Activated CD4-positive, alpha-beta T cell treated with anti-CD3 and anti-CD28 coated beads for 36 hours (primary cell): ENCODE measurements around the gene MRTFB. TPM values are rescaled to one million over a fixed set of nuclear protein-coding genes. Genes with fewer than 3 reads are reported as not detected.
A peak's percentile ranks its signal among the peaks of the same experiment; 100 is the strongest.
"Not testable (repeated sequence)": the region's sequence is repeated elsewhere in the genome, so short reads cannot be mapped to it uniquely, and the experiment has no call there.

Experiments used
- ATAC-seq: fragments of 200-7000 bp; cut with Tn5 transposase; one replicate; pipeline ENCODE4 v1.10.0; 2021; ENCODE audit warnings: mild to moderate bottlenecking, moderate library complexity
- CTCF ChIA-PET: fragments of 350-600 bp; sonication (Branson Sonifier 250); formaldehyde crosslinking; loops from one replicate; lab custom pipeline; 2021; ENCODE audit warnings: antibody characterized with exemption; lab: Charles Lee
- POLR2A ChIA-PET: fragments of 350-600 bp; sonication (Branson Sonifier 250); formaldehyde crosslinking; loops from one replicate; lab custom pipeline; 2021; ENCODE audit warnings: antibody characterized with exemption, inconsistent platforms; lab: Charles Lee
- DNase-seq: peaks from one replicate; pipeline ENCODE4 v3.0.0-alpha.2; 2020
- H3K27ac Mint-ChIP-seq: one replicate; pipeline ENCODE4 v1.8.0; 2021; ENCODE audit warnings: mixed read lengths
- H3K27me3 Mint-ChIP-seq: one replicate; pipeline ENCODE4 v1.8.0; 2021; ENCODE audit warnings: mixed read lengths
- H3K36me3 Mint-ChIP-seq: one replicate; pipeline ENCODE4 v1.8.0; 2021; ENCODE audit warnings: low read depth, mixed read lengths
- H3K4me1 Mint-ChIP-seq: one replicate; pipeline ENCODE4 v1.8.0; 2021; ENCODE audit warnings: mixed read lengths
- H3K4me3 Mint-ChIP-seq: one replicate; pipeline ENCODE4 v1.8.0; 2021; ENCODE audit warnings: mild to moderate bottlenecking, moderate library complexity, mixed read lengths
- H3K9me3 Mint-ChIP-seq: one replicate; pipeline ENCODE4 v1.8.0; 2021; ENCODE audit warnings: low read depth, mixed read lengths
- intact Hi-C, 2 experiments: fragments of 100-400 bp; cut with DNase I in 1 of 2; cut with micrococcal nuclease in 1 of 2; formaldehyde crosslinking; loops; one replicate each; pipeline versions ENCODE4 v1.14.2 to v1.15.1; 2022 to 2024; cut with DNase I, micrococcal nuclease
- total RNA-seq, 2 experiments: library from RNA; stranded (reverse); gene quantifications; one replicate each; pipeline ENCODE4 v1.2.3, GENCODE V29; 2021

MRTFB gene
- total RNA-seq = 10 to 100 TPM in 1 of 2 experiments, 1 to 10 TPM in 1; 9.6 to 16.9 TPM

GRCh38 chr16:14070877-14071575 is at the start of gene MRTFB:
Gene MRTFB (plus strand): TSS chr16:14071319. CDS start chr16:14140607, 69,288 bp downstream.
- ChIA-PET CTCF (interaction anchor here (0.6 kb wide), 2 partner anchors 12 to 57 kb away, joined by 3 read pairs; no protein-coding TSS in a partner anchor), POLR2A (no interaction called here)
- H3K9me3 Mint-ChIP-seq = no peaks in the 10 kb centered on the region
- H3K4me3 Mint-ChIP-seq = peak within 1 kb of the TSS; percentile 82
- H3K36me3 Mint-ChIP-seq = no peaks in the 10 kb centered on the region
- H3K27ac Mint-ChIP-seq = peak within 1 kb of the TSS; percentile 81
- H3K27me3 Mint-ChIP-seq = peaks cover 3% of the 10 kb centered on the region
- ATAC-seq = peak; percentile 89
- H3K4me1 Mint-ChIP-seq = peaks cover 14% of the 10 kb centered on the region
- intact Hi-C loops = loop anchor here (1.0 to 10.0 kb wide), 8 partner anchors 122 to 562 kb away; partner anchors contain the start of genes ERCC4 (in 2 of the 2) and BFAR (in 1 of the 2)
- DNase-seq = peak; percentile 89

GRCh38 chr16:14023526-14023925 is 47.6 kb upstream of the MRTFB start:
- POLR2A ChIA-PET, H3K9me3 Mint-ChIP-seq, intact Hi-C loops, H3K36me3 Mint-ChIP-seq, CTCF ChIA-PET, ATAC-seq, H3K4me1 Mint-ChIP-seq, H3K27me3 Mint-ChIP-seq, DNase-seq, H3K4me3 Mint-ChIP-seq, H3K27ac Mint-ChIP-seq: not testable (repeated sequence)

GRCh38 chr16:14024283-14024682 is 46.8 kb upstream of the MRTFB start:
- DNase-seq = no peak
- Mint-ChIP-seq H3K9me3 (no peaks in the 10 kb centered on the region), H3K27ac (no peak overlapping the region), H3K4me1 (no peaks in the 10 kb centered on the region), H3K27me3 (no peaks in the 10 kb centered on the region), H3K36me3 (no peaks in the 10 kb centered on the region), H3K4me3 (no peak overlapping the region)
- intact Hi-C loops = no loop called here
- POLR2A ChIA-PET = no interaction called here
- CTCF ChIA-PET = no interaction called here
- no peak for ATAC-seq

- CTCF ChIA-PET = interaction anchor here (1.7 kb wide), 1 partner anchor 104 kb away, joined by 7 read pairs; no protein-coding TSS in a partner anchor
- Mint-ChIP-seq H3K27me3 (no peaks in the 10 kb centered on the region), H3K4me1 (no peaks in the 10 kb centered on the region), H3K9me3 (no peaks in the 10 kb centered on the region), H3K4me3 (no peak overlapping the region), H3K27ac (no peak overlapping the region), H3K36me3 (no peaks in the 10 kb centered on the region)
- DNase-seq (no peak), ATAC-seq (no peak)
- intact Hi-C loops = no loop called here
- POLR2A ChIA-PET = no interaction called here
Measured at GRCh38 chr16:14026572-14027285, 44.4 kb upstream of the MRTFB start.

- Mint-ChIP-seq H3K4me3 (no peak overlapping the region), H3K36me3 (no peaks in the 10 kb centered on the region), H3K4me1 (no peaks in the 10 kb centered on the region), H3K9me3 (no peaks in the 10 kb centered on the region), H3K27me3 (no peaks in the 10 kb centered on the region), H3K27ac (no peak overlapping the region)
- ChIA-PET CTCF (no interaction called here), POLR2A (interaction anchor here (0.6 kb wide), 1 partner anchor 508 kb away, joined by 4 read pairs; no protein-coding TSS in a partner anchor)
- DNase-seq = no peak
- intact Hi-C loops = no loop called here
- ATAC-seq = no peak
Measured at GRCh38 chr16:14028202-14028601, 42.9 kb upstream of the MRTFB start.

GRCh38 chr16:14029658-14030057 is 41.5 kb upstream of the MRTFB start:
- CTCF ChIA-PET = no interaction called here
- no peaks in the 10 kb centered on the region for H3K27me3 Mint-ChIP-seq

GRCh38 chr16:14035092-14035491 is 36.0 kb upstream of the MRTFB start:
- H3K9me3 Mint-ChIP-seq = peaks cover 4% of the 10 kb centered on the region
- CTCF ChIA-PET = no interaction called here

More at GRCh38 chr16:14029658-14030057, 41.5 kb upstream of the MRTFB start:
- intact Hi-C loops = no loop called here
- Mint-ChIP-seq H3K36me3 (no peaks in the 10 kb centered on the region), H3K27ac (no peak overlapping the region), H3K4me1 (no peaks in the 10 kb centered on the region), H3K4me3 (no peak overlapping the region), H3K9me3 (no peaks in the 10 kb centered on the region)
- ATAC-seq = no peak
- no peak for DNase-seq
- POLR2A ChIA-PET = no interaction called here

GRCh38 chr16:14036889-14037288 is 34.2 kb upstream of the MRTFB start:
- CTCF ChIA-PET = interaction anchor here (0.8 to 1.3 kb wide), 3 partner anchors 30 to 1093 kb away, joined by 3 to 4 read pairs (median 4); partner anchors contain the start of gene ERCC4
- Mint-ChIP-seq H3K27me3 (no peaks in the 10 kb centered on the region), H3K36me3 (no peaks in the 10 kb centered on the region), H3K4me3 (no peak overlapping the region), H3K9me3 (peaks cover 4% of the 10 kb centered on the region), H3K27ac (no peak overlapping the region), H3K4me1 (peaks cover 3% of the 10 kb centered on the region)
- POLR2A ChIA-PET = no interaction called here
- intact Hi-C loops = no loop called here
- ATAC-seq (no peak), DNase-seq (no peak)

More at GRCh38 chr16:14035092-14035491, 36.0 kb upstream of the MRTFB start:
- ATAC-seq = no peak
- no peaks in the 10 kb centered on the region for H3K36me3 Mint-ChIP-seq
- no peak overlapping the region for H3K4me3 Mint-ChIP-seq
- H3K4me1 Mint-ChIP-seq = no peaks in the 10 kb centered on the region
- H3K27me3 Mint-ChIP-seq = no peaks in the 10 kb centered on the region
- no peak for DNase-seq
- intact Hi-C loops = no loop called here
- no peak overlapping the region for H3K27ac Mint-ChIP-seq
- POLR2A ChIA-PET = no interaction called here

GRCh38 chr16:14037960-14038359 is 33.2 kb upstream of the MRTFB start:
- ChIA-PET POLR2A (no interaction called here), CTCF (interaction anchor here (1.1 to 1.3 kb wide), 2 partner anchors 31 to 118 kb away, joined by 3 to 4 read pairs; partner anchors contain the start of gene ERCC4)
- Mint-ChIP-seq H3K4me1 (peaks cover 3% of the 10 kb centered on the region), H3K4me3 (no peak overlapping the region), H3K27me3 (no peaks in the 10 kb centered on the region), H3K9me3 (peaks cover 4% of the 10 kb centered on the region), H3K36me3 (no peaks in the 10 kb centered on the region), H3K27ac (no peak overlapping the region)
- no peak for ATAC-seq
- intact Hi-C loops = no loop called here
- DNase-seq = no peak

- peak; percentile 18 for DNase-seq
- POLR2A ChIA-PET = no interaction called here
- Mint-ChIP-seq H3K4me1 (peaks cover 3% of the 10 kb centered on the region), H3K27ac (no peak overlapping the region), H3K4me3 (no peak overlapping the region), H3K9me3 (peaks cover 4% of the 10 kb centered on the region), H3K27me3 (no peaks in the 10 kb centered on the region), H3K36me3 (no peaks in the 10 kb centered on the region)
- CTCF ChIA-PET = no interaction called here
- ATAC-seq = peak; percentile 47
- intact Hi-C loops = no loop called here
Measured at GRCh38 chr16:14041164-14041563, 30.0 kb upstream of the MRTFB start.

GRCh38 chr16:14042706-14043105 is 28.4 kb upstream of the MRTFB start:
- Mint-ChIP-seq H3K4me3 (no peak overlapping the region), H3K4me1 (peaks cover 3% of the 10 kb centered on the region), H3K9me3 (peaks cover 6% of the 10 kb centered on the region), H3K27ac (no peak overlapping the region), H3K36me3 (no peaks in the 10 kb centered on the region), H3K27me3 (no peaks in the 10 kb centered on the region)
- DNase-seq (no peak), ATAC-seq (no peak)
- ChIA-PET POLR2A (no interaction called here), CTCF (no interaction called here)
- intact Hi-C loops = no loop called here
